HG03280 (cell line): Measurements from ENCODE around the gene LARGE1.
"Not testable (repeated sequence)": the region's sequence is repeated elsewhere in the genome, so short reads cannot be mapped to it uniquely, and the experiment has no call there.

Source experiments
- ATAC-seq: cut with Tn5 transposase; IDR thresholded peaks from one replicate; pipeline ENCODE4 v1.9.1; 2021; ENCODE audit warnings: mild to moderate bottlenecking, moderate library complexity; ENCODE audit not compliant: unreplicated experiment

LARGE1 gene

DNA sequence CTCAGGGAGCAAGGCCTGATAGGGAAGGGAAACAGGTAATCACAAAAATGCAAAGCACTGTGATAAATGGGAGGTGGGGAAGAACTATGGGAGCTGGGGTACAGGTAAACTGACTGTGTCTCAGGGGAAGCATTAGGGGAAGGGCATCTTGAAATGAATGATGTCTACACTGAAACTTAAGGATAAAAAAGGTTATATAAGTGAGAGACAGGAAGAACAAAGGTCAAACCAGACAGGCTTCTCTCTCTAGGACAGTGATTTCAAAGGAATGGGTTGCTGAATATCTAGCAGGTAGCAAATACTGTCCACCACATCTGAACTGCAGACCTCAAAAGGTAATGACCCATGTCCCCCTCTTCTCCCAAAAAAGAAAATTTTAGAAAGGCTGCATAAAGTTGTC, 529.0 kb downstream of the LARGE1 start:
- no peak for ATAC-seq

DNA sequence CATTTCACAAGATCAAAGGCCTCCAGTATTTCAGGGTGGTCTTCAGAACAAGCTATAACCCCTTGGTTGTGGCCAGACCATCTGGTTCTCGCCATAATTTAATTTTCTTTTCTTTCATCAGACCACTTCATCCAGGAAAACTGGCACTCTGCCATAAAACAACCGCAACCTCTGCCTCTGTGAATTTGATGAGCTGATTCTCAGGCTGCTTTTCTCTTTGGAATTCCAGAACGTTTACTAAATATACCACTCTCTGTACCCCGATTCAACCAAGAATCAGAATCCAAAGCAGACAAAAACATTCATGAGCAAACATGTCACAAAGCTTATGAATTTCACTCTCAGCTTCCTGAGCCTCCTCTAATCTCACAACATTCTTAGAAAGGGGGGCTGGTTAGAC, 530.3 kb downstream of the LARGE1 start:
- no peak for ATAC-seq

DNA sequence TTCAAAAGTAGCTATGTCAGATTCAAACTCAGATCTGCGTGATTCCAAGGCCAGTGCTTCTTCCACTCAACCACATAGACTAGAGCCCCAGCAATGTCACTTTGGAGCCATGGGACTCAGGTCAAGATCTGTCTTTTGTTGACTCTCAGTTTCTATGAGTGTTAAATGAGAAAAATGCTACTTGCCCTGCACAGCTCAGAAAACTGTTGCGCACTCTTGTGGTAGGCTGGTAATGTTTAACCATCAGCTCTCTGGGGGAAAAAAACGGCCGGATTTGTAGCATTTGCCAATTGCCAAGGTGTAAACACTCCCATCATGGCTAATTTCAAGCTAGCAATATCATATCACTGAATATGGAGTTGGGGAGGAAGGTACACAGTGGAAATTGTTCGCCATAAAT, 534.0 kb downstream of the LARGE1 start:
- no peak for ATAC-seq

DNA sequence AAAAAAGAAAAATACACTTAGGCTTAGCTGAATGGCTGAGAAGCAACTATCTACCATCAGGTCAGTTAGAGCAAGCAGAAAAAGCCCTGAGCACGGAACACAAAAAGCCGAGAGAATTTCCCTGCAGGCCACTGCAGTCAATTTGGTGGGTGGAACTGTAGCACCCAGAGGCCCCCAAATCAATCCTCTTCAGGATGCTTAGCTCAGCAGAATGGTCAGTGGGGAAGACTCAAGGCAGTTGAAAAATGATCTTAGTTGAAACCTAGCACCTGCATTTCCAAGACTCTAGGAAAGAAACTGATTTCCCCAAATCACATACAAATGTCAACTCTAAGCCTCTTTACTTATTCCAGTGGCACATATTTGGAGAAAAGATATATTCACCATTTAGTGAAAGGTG, 534.7 kb downstream of the LARGE1 start:
- no peak for ATAC-seq

DNA sequence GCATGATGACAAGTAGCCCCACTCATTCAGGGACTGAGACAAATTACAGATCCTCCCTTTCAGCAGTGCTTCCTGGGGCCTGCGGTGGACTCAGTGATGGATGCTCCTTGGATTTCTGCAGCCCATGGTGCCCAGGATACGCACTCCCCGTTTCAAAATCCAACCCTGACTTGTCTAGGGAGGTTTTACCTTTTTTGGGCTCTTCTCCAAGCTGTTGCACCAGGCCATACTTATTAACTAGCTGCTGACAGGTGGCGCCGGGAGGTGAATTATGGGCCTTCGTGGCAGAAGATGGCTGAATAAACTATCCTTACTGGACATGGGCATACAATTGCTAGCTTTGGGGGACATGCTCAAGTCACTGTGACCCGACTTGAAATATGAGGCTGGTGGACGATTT, 537.8 kb downstream of the LARGE1 start:
- no peak for ATAC-seq

DNA sequence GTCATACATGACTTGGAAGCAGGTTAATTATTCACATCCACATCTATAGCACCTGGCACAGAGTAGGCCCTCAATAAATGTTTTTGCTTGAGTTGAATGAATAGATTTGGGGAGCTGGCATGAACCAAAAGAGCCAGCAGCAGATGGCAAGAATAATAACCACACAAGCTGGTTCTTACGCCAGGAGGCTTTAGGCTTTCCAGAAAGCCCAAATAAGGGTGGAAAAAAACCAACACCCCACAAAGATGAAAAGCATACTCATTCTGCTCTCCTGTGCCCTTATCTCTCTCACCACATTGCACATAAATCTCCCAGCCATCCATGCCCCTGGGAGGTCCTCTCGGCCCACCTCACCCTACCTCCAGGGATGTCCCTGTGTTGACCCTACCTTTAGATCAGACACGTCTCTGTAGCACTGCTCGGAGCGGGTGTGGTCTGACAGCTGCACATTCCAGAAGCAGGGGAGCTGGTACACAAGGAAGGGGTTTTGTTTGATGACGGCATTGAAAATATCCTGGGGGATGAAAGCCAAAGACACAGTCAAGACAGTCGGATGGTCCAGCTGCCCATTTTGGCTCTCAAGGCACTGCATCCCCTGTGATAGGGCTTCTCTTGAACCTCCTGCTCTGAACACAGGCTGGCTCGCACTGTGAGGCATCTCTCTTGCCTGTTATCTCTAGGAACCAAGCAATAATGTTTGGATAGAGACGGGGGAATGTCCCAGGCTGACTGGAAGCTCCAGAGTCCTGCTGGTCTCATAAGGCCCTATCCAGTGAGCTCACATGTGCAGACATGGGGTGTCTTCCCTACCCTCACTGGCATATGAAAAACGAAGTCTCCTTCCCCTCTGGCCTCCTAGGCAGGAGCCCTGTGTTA, 538.5 kb downstream of the LARGE1 start:
- ATAC-seq = no peak

DNA sequence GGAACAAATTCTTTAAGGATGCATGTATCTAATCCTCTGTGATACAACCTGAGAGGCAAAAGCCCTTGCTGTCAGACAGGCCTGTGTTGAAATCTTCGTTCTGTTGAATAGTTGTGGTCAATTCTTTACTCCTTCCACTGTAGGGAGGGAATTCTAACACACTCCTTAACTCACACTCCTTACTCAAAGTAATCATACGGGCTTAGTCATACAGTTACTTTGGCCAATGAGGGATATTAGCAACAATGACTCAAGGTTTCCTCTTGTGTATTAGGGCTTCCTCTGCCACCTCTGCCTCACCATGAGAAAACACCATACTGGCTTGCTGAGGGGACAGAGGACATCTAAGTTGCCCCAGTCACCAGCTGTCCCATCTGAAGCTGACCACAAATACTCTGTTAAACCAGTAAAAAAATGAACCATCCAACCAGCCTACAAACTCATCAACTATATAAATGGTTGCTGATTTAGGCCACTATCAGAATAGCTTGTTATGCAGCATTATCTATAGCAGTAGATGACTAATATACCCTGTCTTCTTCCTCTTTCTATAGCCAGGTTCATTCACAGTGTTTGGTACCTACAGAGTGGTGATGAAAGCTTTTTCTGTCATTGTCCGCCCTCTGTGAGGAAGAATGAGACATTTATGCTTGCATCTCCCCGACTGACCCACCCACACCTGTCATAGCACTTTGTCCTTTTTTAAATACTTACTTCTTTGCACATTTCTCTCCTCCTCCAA, 539.3 kb downstream of the LARGE1 start:
- ATAC-seq = no peak

DNA sequence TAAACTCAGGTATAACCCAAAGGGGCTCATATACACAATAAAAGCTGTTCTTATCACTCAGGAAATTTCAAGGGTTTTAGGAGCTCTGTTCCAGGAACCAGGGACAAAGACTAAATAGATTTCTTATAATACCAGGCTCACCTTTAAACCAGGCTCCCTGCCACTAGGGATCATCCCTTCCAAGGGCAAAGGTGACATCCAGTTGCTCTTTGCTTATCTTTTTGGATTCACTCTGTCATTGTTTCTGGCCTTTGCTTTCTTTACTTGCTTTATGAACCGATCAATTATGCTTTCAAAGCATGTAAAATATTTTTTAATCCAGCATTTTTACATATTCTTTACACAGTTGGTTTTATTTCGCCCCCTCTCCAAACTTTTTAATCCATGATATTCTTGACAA, 540.4 kb downstream of the LARGE1 start:
- ATAC-seq = no peak

DNA sequence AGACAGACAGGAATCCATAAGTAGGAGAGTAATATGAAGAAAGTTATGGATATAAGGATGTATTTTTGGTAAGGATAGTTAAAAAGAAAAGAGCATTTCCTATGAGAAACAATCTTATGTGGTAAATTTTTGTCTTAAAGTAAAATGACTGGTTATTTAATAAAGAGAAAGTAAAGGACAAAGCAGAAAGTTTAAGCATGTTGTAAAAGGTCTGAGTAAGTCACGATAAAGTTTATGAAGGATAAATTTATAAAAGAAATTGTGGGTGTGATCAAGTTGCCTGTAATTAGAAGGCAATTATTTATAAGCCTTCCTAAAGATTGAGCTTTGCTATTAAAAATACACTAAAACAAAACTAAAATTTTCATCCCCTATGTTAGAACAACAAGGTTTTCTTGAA, 547.4 kb downstream of the LARGE1 start:
- ATAC-seq = no peak

DNA sequence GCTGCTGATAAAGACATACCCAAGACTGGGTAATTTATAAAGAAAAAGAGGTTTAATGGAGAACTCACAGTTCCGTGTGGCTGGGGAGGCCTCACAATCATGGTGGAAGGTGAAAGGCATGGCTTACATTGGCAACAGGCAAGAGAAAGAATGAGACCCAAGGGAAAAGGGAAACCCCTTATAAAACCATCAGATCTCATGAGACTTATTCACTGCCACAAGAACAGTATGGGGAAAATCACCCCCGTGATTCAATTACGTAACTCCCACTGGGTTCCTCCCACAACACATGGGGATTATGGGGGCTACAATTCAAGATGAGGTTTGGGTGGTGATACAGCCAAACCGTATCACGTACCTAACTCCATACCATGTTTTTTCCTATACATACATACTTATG, 557.0 kb downstream of the LARGE1 start:
- ATAC-seq = not testable (repeated sequence)

DNA sequence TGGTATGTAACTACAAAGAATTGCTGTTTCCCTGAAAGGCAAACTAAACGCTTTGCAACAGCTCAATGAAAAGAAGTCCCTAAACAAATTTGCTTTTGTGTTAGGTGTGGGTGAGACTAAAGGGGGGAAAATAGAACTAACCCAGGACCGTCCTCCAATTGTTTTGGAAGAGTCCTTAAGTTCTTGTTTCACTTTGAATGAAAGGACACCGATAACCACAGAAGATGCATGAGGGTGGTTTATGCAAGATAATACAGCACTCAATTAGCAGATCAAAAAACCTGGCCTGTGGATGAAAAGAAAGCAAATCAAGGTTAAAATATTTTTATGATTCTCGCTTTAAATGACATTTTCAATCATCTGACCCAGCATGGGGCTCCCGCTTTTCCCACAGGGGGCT, 557.6 kb downstream of the LARGE1 start:
- no peak for ATAC-seq

DNA sequence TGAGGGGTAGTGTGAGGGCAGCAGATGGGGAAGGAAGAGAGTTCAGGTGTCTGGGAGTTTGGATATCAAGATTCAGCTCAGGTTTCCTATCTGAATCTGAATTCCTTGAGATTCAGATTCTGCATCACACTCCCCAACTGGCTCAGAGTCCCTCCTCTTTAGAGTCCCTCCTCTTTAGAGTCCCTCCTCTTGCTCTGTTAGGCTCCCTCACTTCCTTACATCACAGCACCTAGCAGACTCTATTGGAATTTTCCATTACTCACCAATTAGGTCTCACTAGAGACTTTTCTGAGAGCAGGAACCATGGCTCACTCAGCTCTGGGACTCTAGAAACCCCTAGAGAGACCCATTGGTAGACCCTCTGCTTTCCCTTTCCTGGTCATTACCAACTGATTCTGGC, 558.7 kb downstream of the LARGE1 start:
- ATAC-seq = no peak

DNA sequence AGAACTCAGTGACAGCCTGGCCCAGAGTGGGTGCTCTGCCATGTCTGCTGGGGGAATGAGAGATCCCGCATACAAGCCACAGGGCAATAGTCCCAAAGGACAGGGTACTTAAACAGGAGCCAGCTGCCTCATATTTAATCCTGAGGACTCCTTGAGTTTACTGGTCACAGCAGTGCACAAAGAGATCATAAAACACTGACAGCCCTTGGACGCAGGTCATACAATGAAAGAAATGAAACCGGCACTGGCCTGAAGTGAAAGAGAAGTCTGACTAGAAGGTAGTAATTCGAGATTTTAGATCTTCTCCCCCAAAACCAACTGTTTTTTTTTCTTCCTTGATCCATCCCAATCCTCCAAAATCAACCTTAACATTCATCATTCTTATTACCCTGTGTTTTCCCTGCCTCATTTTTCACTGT, 562.3 kb downstream of the LARGE1 start:
- no peak for ATAC-seq

DNA sequence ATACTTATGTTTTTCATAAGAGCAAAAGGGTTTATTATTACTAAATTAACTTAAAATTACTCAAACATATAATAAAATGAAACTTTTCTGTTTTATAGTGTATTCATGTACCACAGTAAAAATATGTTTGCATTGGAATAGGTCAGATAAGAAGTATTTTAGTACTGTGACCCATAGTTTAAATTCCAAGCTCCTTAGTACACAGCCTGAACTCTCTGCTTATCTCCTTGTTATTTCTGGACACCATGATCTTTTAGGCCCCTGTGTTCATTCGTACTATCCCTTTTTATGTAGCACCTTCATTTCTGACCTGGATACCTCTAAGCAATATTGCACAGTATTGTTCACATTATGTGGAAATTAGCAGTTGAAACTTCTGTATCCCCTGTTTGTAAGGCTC, 565.3 kb downstream of the LARGE1 start:
- ATAC-seq = no peak

DNA sequence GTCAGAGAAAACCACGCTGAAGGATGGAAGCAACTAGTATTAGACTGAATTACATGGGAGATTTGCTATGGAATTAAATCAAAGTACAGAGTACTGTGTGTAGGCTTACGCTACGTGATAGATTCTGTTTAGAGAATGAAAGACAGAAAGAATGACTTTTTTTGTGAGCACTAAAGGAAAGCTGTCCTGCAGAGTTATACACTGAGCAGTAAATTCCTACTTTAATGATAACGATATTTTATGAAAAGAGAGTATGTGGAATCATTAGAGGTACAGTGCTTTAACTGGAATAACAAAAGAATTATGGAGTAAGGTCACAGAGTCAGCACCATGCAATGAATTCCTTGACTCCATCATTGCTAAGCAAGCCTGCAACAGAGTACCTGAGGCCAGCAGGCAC, 566.8 kb downstream of the LARGE1 start:
- ATAC-seq = no peak

DNA sequence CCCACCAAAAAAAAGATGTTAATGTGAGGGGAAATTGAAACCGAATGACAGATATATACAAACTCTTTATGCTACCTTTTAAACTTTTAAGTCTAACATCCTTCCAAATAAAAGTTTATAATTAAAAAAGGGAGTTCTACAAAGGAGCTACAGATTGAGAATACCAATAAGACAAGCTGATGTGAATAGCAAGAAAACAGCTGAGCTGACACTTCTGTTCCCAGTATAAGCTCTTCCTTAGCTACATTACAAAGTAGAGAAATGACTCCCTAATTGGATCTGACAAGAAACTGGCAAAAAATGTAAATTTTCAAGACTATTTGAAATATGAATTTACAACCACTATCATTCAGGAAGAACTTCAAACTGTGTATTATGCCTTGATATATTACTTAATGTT, 567.5 kb downstream of the LARGE1 start:
- ATAC-seq = no peak

DNA sequence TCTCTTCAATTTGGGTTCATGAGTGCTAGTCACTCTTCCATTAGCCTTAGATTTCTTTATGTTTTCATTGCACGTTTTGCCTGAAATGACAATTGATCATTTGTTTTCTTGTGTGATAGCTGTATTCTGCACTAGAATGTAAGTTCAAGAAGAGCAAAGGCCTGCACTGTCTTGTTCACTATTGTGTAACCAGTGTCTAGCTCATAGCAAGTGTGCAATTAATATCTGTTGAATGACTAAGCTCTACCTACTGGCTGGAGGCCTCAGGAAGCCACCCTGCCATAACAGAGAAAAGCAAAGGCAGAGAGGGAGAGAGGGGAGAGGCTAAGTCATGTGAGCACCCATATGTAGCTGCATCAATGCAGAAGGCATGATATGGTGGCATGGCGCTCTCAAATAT, 569.3 kb downstream of the LARGE1 start:
- ATAC-seq = no peak

DNA sequence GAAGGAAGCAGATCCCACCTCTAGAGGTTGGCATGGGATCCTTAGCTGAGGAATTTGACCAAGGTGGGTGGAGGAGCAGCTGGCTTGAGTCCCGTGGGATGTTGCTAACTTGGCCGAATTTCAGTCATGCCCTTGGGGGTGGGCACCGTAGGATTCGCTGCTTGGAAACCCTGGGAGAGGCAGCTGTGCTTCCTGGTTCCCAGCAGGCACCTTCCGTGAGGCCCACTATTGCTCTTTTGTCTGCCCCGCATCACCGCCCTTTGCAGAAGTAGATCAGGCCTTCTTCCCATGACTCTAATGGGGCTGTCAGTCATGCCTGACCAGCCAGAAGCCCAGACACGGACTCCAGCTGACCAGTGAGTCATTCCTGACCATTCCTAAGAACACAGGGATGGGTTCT, 569.8 kb downstream of the LARGE1 start:
- no peak for ATAC-seq

DNA sequence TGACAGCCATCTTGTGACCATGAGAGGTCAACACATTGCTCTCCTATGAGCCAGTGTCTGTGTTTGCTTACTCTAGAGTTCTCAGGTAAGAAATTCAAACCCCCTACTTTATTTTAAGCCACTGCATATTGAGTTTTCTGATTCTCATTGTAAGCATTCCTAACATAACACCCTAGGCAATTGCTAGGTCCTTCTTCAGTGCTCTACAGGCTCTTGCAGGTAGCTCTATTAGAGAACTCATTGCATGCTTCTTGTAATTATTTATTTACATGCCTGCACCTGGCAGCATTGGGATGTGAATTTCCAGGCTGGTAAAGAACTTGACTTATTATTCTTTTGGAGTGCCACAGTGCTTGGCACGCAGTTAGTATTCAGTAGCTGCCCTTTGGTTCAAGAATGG, 573.3 kb downstream of the LARGE1 start:
- ATAC-seq = no peak

DNA sequence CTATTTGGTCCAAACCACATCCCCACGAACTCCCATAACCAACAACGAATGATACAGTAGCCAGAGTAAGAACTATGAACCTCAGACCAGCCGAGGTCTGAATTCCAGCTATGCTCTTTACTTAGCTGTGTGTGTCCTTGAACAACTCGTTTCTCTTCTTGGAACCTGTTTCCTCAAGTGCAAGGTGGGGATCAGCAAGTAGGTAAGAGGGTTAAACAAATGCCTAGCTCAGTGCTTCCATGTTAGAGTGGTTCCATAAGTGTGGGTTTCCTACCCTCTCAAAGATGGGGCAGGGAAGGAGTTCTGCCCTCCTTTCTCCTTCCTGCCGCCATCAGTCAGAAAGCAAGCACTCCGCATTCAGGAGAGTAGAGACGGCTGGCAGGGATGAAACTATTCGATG, 578.7 kb downstream of the LARGE1 start:
- ATAC-seq = no peak

DNA sequence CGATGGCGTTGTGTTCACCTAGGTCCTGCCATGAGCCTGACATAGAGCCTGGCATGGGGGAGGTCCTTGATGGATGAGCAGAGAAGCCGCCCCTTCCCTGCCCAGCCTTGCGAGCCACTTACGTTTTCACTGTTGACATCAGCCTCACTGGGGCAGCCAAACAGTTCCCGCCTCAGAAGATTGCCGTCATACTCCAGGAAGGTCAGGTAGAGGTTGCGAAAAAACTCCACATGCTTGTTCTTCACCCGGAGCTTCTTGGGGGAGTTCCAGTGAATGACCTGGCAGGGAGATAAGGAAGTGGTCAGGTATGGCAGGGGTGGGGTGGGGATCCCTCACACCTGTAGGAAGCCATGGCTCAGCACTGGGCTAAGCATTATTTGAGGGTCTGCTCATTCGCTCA, 582.8 kb downstream of the LARGE1 start:
- no peak for ATAC-seq

DNA sequence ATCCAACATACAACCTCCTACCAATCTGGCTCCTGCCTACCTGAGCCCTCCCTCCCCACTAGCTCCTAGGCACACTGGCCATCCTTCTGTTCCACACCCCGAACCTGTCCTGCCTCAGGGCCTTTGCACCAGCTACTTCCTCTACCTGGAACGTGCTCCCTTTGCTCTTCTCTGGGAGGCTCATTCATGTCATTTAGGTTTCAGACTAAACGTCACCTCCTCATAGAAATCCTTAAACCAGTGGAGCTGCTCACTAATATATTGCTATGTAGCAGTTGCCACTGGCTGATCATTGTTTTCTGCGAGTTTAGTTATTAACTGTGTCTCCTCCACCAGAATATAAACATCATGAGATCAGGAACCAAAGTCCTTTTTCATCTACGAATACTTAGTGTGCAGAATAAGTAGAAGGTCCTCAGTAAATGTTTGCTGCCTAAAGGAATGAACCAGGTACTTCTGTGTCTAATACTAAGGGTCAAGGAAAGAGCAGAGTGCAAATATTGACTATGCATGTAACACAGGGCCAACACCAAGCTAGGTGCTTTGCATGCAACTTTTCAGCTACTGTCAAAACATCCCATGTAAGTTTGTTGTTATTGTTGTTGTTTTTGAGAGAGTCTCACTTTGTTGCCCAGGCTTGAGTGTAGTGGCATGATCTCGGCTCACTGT, 584.5 kb downstream of the LARGE1 start:
- ATAC-seq = no peak
